ENCODE results near the gene SMYD3.

Gene SMYD3

GRCh38 chr1:246067432-246068216 is 439.5 kb downstream of the SMYD3 start:
- no peak for TF ChIP-seq EZH2 (IDR thresholded peaks at IDR 0.05; ENCODE audit: borderline replicate concordance, low read depth, low read length, severe bottlenecking)
- TF ChIP-seq CTCF (IDR thresholded peaks at IDR 0.05; ENCODE audit: borderline replicate concordance, extremely low read depth, low read length, poor library complexity, severe bottlenecking), result no peak
- Histone ChIP-seq H3K4me1 (ENCODE audit: insufficient read depth, low read length) (no peaks in the 10 kb centered on the region), H3K27ac (ENCODE audit: low read length) (no peak overlapping the region), H3K27me3 (ENCODE audit: insufficient read depth, low read length, poor library complexity) (no peaks in the 10 kb centered on the region), H3K4me2 (ENCODE audit: insufficient read depth, low read length) (no peak overlapping the region), H3K4me3 (ENCODE audit: low read depth in 1 of 2, low read length in 2 of 2) (no peak overlapping the region), H3K9me3 (ENCODE audit: insufficient read depth, low read length, severe bottlenecking) (no peaks in the 10 kb centered on the region), H4K20me1 (ENCODE audit: insufficient read depth, low read length) (no peaks in the 10 kb centered on the region), H2AFZ (ENCODE audit: low read depth, low read length) (no peak overlapping the region), H3K36me3 (ENCODE audit: insufficient read depth, low read length) (no peaks in the 10 kb centered on the region), H3K79me2 (ENCODE audit: insufficient read depth, low read length) (no peaks in the 10 kb centered on the region), H3K9ac (ENCODE audit: low read depth, low read length) (no peak overlapping the region)
- no peak for ATAC-seq (ENCODE audit: insufficient read depth, low read depth)
- DNase-seq, result no peak

GRCh38 chr1:246066573-246066972 is 440.5 kb downstream of the SMYD3 start:
- Histone ChIP-seq H3K27ac (ENCODE audit: low read length) (no peak overlapping the region), H3K36me3 (ENCODE audit: insufficient read depth, low read length) (no peaks in the 10 kb centered on the region), H4K20me1 (ENCODE audit: insufficient read depth, low read length) (no peaks in the 10 kb centered on the region), H2AFZ (ENCODE audit: low read depth, low read length) (no peak overlapping the region), H3K27me3 (ENCODE audit: insufficient read depth, low read length, poor library complexity) (no peaks in the 10 kb centered on the region), H3K4me3 (ENCODE audit: low read depth in 1 of 2, low read length in 2 of 2) (no peak overlapping the region), H3K9me3 (ENCODE audit: insufficient read depth, low read length, severe bottlenecking) (no peaks in the 10 kb centered on the region), H3K79me2 (ENCODE audit: insufficient read depth, low read length) (no peaks in the 10 kb centered on the region), H3K9ac (ENCODE audit: low read depth, low read length) (no peak overlapping the region), H3K4me2 (ENCODE audit: insufficient read depth, low read length) (no peak overlapping the region), H3K4me1 (ENCODE audit: insufficient read depth, low read length) (no peaks in the 10 kb centered on the region)
- no peak for ATAC-seq (ENCODE audit: insufficient read depth, low read depth)
- no peak for TF ChIP-seq EZH2 (IDR thresholded peaks at IDR 0.05; ENCODE audit: borderline replicate concordance, low read depth, low read length, severe bottlenecking)
- no peak for DNase-seq

- no peak overlapping the region for H3K4me2 ChIP-seq (ENCODE audit: insufficient read depth, low read length)
- no peak overlapping the region for H2AFZ ChIP-seq (ENCODE audit: low read depth, low read length)
- no peak for TF ChIP-seq CTCF (IDR thresholded peaks at IDR 0.05; ENCODE audit: borderline replicate concordance, extremely low read depth, low read length, poor library complexity, severe bottlenecking)
- TF ChIP-seq EZH2 (IDR thresholded peaks at IDR 0.05; ENCODE audit: borderline replicate concordance, low read depth, low read length, severe bottlenecking), result no peak
- no peak overlapping the region for H3K27ac ChIP-seq (ENCODE audit: low read length)
- ATAC-seq (ENCODE audit: insufficient read depth, low read depth) (no peak), DNase-seq (no peak)
- no peaks in the 10 kb centered on the region for H3K4me1 ChIP-seq (ENCODE audit: insufficient read depth, low read length)
- no peaks in the 10 kb centered on the region for H4K20me1 ChIP-seq (ENCODE audit: insufficient read depth, low read length)
- no peaks in the 10 kb centered on the region for H3K27me3 ChIP-seq (ENCODE audit: insufficient read depth, low read length, poor library complexity)
- H3K9me3 ChIP-seq (ENCODE audit: insufficient read depth, low read length, severe bottlenecking), result no peaks in the 10 kb centered on the region
- H3K9ac ChIP-seq (ENCODE audit: low read depth, low read length), result no peak overlapping the region
- H3K79me2 ChIP-seq (ENCODE audit: insufficient read depth, low read length), result no peaks in the 10 kb centered on the region
- no peak overlapping the region for H3K4me3 ChIP-seq (ENCODE audit: low read depth in 1 of 2, low read length in 2 of 2)
- H3K36me3 ChIP-seq (ENCODE audit: insufficient read depth, low read length), result no peaks in the 10 kb centered on the region
Measured at GRCh38 chr1:246065592-246065991, 441.5 kb downstream of the SMYD3 start.

- H3K9me3 ChIP-seq (ENCODE audit: insufficient read depth, low read length, severe bottlenecking), result no peaks in the 10 kb centered on the region
- no peaks in the 10 kb centered on the region for H4K20me1 ChIP-seq (ENCODE audit: insufficient read depth, low read length)
- H3K4me1 ChIP-seq (ENCODE audit: insufficient read depth, low read length), result no peaks in the 10 kb centered on the region
- H3K9ac ChIP-seq (ENCODE audit: low read depth, low read length), result no peak overlapping the region
- no peak overlapping the region for H3K4me3 ChIP-seq (ENCODE audit: low read depth in 1 of 2, low read length in 2 of 2)
- no peak overlapping the region for H3K4me2 ChIP-seq (ENCODE audit: insufficient read depth, low read length)
- H2AFZ ChIP-seq (ENCODE audit: low read depth, low read length), result no peak overlapping the region
- ATAC-seq (ENCODE audit: insufficient read depth, low read depth) (no peak), DNase-seq (no peak)
- TF ChIP-seq CTCF (IDR thresholded peaks at IDR 0.05; ENCODE audit: borderline replicate concordance, extremely low read depth, low read length, poor library complexity, severe bottlenecking) (no peak), EZH2 (IDR thresholded peaks at IDR 0.05; ENCODE audit: borderline replicate concordance, low read depth, low read length, severe bottlenecking) (no peak)
- H3K27ac ChIP-seq (ENCODE audit: low read length), result no peak overlapping the region
- no peaks in the 10 kb centered on the region for H3K79me2 ChIP-seq (ENCODE audit: insufficient read depth, low read length)
- no peaks in the 10 kb centered on the region for H3K36me3 ChIP-seq (ENCODE audit: insufficient read depth, low read length)
- no peaks in the 10 kb centered on the region for H3K27me3 ChIP-seq (ENCODE audit: insufficient read depth, low read length, poor library complexity)
Measured at GRCh38 chr1:246064891-246065290, 442.2 kb downstream of the SMYD3 start.

All from DND-41 (cell line).